Measurements from ENCODE around the gene PSMA2.
"Not testable (repeated sequence)": the region's sequence is repeated elsewhere in the genome, so short reads cannot be mapped to it uniquely, and the experiment has no call there.

Gene PSMA2

GRCh38 chr7:42911454-42912447, 20.2 kb downstream of the PSMA2 start, which contains the start of gene C7orf25:
C7orf25 (minus strand) TSS chr7:42912070; CDS start chr7:42910900, 1,170 bp downstream.
- H3K4me1 ChIP-seq: peaks cover 19% of the 10 kb centered on the region

GRCh38 chr7:42910306-42910705, 21.7 kb downstream of the PSMA2 start:
- Histone ChIP-seq H3K9ac (no peak overlapping the region), H3K9me3 (no peaks in the 10 kb centered on the region), H4K20me1 (no peaks in the 10 kb centered on the region), H3K36me3 (peaks cover 14% of the 10 kb centered on the region; the same call in 1 of the 2 replicates), H3K27me3 (no peaks in the 10 kb centered on the region), H3K27ac (no peak overlapping the region), H3K4me2 (peak overlapping the region; percentile 93), H3K4me3 (no peak overlapping the region), H3K4me1 (peaks cover 19% of the 10 kb centered on the region)
- TF ChIP-seq Cebpa-rat (IDR thresholded peaks at IDR 0.05): no peak

More at GRCh38 chr7:42911454-42912447, 20.2 kb downstream of the PSMA2 start, which contains the start of gene C7orf25:
- no peaks in the 10 kb centered on the region for H4K20me1 ChIP-seq
- peak within 1 kb of the TSS; percentile 89 for H3K4me3 ChIP-seq
- TF ChIP-seq Cebpa-rat (IDR thresholded peaks at IDR 0.05): no peak
- H3K9ac ChIP-seq: peak within 1 kb of the TSS; percentile 89
- peak within 1 kb of the TSS; percentile 89 for H3K27ac ChIP-seq
- peaks cover 28% of the 10 kb centered on the region for H3K36me3 ChIP-seq
- peak within 1 kb of the TSS; percentile 93 for H3K4me2 ChIP-seq
- H3K27me3 ChIP-seq: no peaks in the 10 kb centered on the region
- H3K9me3 ChIP-seq: no peaks in the 10 kb centered on the region

- Histone ChIP-seq H3K4me2 (no peak overlapping the region), H3K9ac (no peak overlapping the region), H3K27ac (no peak overlapping the region), H4K20me1 (no peaks in the 10 kb centered on the region), H3K4me3 (no peak overlapping the region), H3K36me3 (0 out of 2 replicates have a peak, but pooled peaks cover 8% of the 10 kb centered on the region), H3K4me1 (peaks cover 14% of the 10 kb centered on the region), H3K27me3 (no peaks in the 10 kb centered on the region), H3K9me3 (no peaks in the 10 kb centered on the region)
- no peak for TF ChIP-seq Cebpa-rat (IDR thresholded peaks at IDR 0.05)
Measured at GRCh38 chr7:42907316-42907715, 24.7 kb downstream of the PSMA2 start.

GRCh38 chr7:42906181-42906580, 25.8 kb downstream of the PSMA2 start:
- H3K9ac ChIP-seq: no peak overlapping the region
- H3K4me1 ChIP-seq: peaks cover 11% of the 10 kb centered on the region
- no peaks in the 10 kb centered on the region for H3K9me3 ChIP-seq
- no peak overlapping the region for H3K4me3 ChIP-seq
- no peak overlapping the region for H3K4me2 ChIP-seq
- H3K27ac ChIP-seq: no peak overlapping the region
- 0 out of 2 replicates have a peak, but pooled peaks cover 8% of the 10 kb centered on the region for H3K36me3 ChIP-seq
- no peaks in the 10 kb centered on the region for H4K20me1 ChIP-seq
- no peak for TF ChIP-seq Cebpa-rat (IDR thresholded peaks at IDR 0.05)
- H3K27me3 ChIP-seq: no peaks in the 10 kb centered on the region

GRCh38 chr7:42902331-42902730, 29.6 kb downstream of the PSMA2 start:
- H3K9me3 ChIP-seq: no peaks in the 10 kb centered on the region
- H3K36me3 ChIP-seq: no peaks in the 10 kb centered on the region
- no peaks in the 10 kb centered on the region for H4K20me1 ChIP-seq
- no peak overlapping the region for H3K27ac ChIP-seq
- no peak overlapping the region for H3K9ac ChIP-seq
- no peaks in the 10 kb centered on the region for H3K4me1 ChIP-seq
- no peak overlapping the region for H3K4me3 ChIP-seq
- TF ChIP-seq Cebpa-rat (IDR thresholded peaks at IDR 0.05): no peak
- no peak overlapping the region for H3K4me2 ChIP-seq
- H3K27me3 ChIP-seq: no peaks in the 10 kb centered on the region

- Histone ChIP-seq H3K4me3 (no peak overlapping the region), H3K27ac (no peak overlapping the region), H3K36me3 (no peaks in the 10 kb centered on the region), H3K27me3 (no peaks in the 10 kb centered on the region), H3K9ac (no peak overlapping the region), H4K20me1 (no peaks in the 10 kb centered on the region), H3K9me3 (no peaks in the 10 kb centered on the region), H3K4me1 (no peaks in the 10 kb centered on the region; the same call in 1 of the 2 replicates), H3K4me2 (no peak overlapping the region)
- no peak for TF ChIP-seq Cebpa-rat (IDR thresholded peaks at IDR 0.05)
Measured at GRCh38 chr7:42900842-42901241, 31.1 kb downstream of the PSMA2 start.

- Histone ChIP-seq H3K4me2 (no peak overlapping the region), H3K27me3 (no peaks in the 10 kb centered on the region), H3K4me1 (peaks cover 22% of the 10 kb centered on the region), H3K4me3 (no peak overlapping the region), H3K9me3 (0 out of 2 replicates have a peak, but pooled peaks cover 9% of the 10 kb centered on the region), H4K20me1 (no peaks in the 10 kb centered on the region), H3K27ac (no peak overlapping the region), H3K9ac (no peak overlapping the region), H3K36me3 (no peaks in the 10 kb centered on the region)
- no peak for TF ChIP-seq Cebpa-rat (IDR thresholded peaks at IDR 0.05)
Measured at GRCh38 chr7:42893346-42894240, 38.4 kb downstream of the PSMA2 start.

- Histone ChIP-seq H3K27me3 (no peaks in the 10 kb centered on the region), H3K4me1 (peaks cover 73% of the 10 kb centered on the region), H3K9ac (no peak overlapping the region), H3K4me3 (no peak overlapping the region), H3K27ac (no peak overlapping the region), H3K36me3 (no peaks in the 10 kb centered on the region), H3K9me3 (peaks cover 7% of the 10 kb centered on the region; the same call in 1 of the 2 replicates), H3K4me2 (peak overlapping the region; percentile 93), H4K20me1 (no peaks in the 10 kb centered on the region)
- no peak for TF ChIP-seq Cebpa-rat (IDR thresholded peaks at IDR 0.05)
Measured at GRCh38 chr7:42886893-42887505, 45.0 kb downstream of the PSMA2 start.

- Histone ChIP-seq H3K9ac (no peak overlapping the region), H3K27ac (no peak overlapping the region), H3K4me2 (peak overlapping the region; percentile 29; the same call in 1 of the 2 replicates), H3K9me3 (peaks cover 7% of the 10 kb centered on the region; the same call in 1 of the 2 replicates), H3K4me3 (no peak overlapping the region), H3K36me3 (no peaks in the 10 kb centered on the region), H4K20me1 (no peaks in the 10 kb centered on the region), H3K4me1 (peaks cover 79% of the 10 kb centered on the region), H3K27me3 (no peaks in the 10 kb centered on the region)
- TF ChIP-seq Cebpa-rat (IDR thresholded peaks at IDR 0.05): no peak
Measured at GRCh38 chr7:42886129-42886528, 45.8 kb downstream of the PSMA2 start.

- H3K27ac ChIP-seq: peak overlapping the region; percentile 14; the same call in 1 of the 2 replicates
- peak overlapping the region; percentile 27; the same call in 1 of the 2 replicates for H3K4me2 ChIP-seq
- peaks cover 79% of the 10 kb centered on the region for H3K4me1 ChIP-seq
Measured at GRCh38 chr7:42885183-42885582, 46.8 kb downstream of the PSMA2 start.

More at GRCh38 chr7:42885183-42885582, 46.8 kb downstream of the PSMA2 start:
- not testable (repeated sequence) for H3K36me3 ChIP-seq, H3K4me3 ChIP-seq, H3K27me3 ChIP-seq, H4K20me1 ChIP-seq, H3K9me3 ChIP-seq, H3K9ac ChIP-seq
